Neural progenitor cell (in vitro differentiated cells): ENCODE measurements around the gene UBTD2.
A peak's percentile ranks its signal among the peaks of the same experiment; 100 is the strongest.

Source experiments
- EZH2 ChIP-seq: fragments of 200-600 bp; sonication (generic); IDR thresholded peaks from 2 replicates; pipeline ENCODE4 v1.6.1; 2017; ENCODE audit warnings: antibody characterized with exemption, mild to moderate bottlenecking, moderate library complexity
- TF ChIP-seq, protein P1 (sequence below): fragments of 200-600 bp; sonication (generic); IDR thresholded peaks from 2 replicates; pipeline ENCODE4 v1.5.1; 2017; ENCODE audit warnings: antibody characterized with exemption, mild to moderate bottlenecking

DNA sequence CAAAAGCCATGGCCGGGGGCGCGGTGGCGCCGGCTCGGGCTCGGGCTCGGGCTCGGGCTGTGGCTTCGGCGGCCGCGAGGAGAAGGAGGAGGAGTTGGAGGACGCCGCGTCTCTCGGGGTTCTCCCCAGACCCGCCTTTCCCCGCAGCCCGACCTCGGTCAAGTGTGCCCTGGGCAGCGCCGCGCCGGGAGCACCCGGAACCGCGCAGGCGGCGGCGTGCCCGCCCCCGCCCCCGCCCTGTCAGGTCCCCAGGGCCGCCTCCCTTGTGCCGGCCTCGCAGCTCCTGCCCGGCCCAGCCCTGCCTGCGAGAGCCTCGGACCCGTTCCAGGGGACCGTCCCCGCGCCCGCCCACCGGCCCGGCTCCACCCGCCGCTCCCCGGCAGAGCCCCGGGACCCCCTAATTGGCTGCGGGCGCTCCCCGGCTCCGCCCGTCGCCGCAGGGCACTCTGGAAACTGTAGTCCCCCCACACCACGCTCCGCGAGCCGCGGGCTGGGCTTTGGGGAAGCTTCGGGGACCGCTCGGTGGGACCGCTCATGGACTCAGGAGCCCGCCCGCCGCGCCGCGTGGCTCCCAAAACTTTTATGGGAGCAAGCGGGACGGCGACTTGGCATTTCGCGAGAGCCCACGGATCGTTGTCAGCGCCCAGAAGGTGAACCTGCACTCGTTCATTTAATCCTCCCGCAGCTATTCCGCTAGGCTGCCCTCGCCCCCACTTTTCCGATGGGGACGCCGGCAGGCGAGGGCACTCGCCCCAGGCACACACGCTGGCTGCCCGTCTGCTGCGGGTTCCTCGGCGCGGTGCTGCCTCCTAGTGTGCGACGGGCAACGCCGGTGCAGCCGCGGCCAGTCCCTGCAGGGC is 95.3 kb downstream of the UBTD2 start, which contains the start of gene STK10:
- TF ChIP-seq, protein P1, sequence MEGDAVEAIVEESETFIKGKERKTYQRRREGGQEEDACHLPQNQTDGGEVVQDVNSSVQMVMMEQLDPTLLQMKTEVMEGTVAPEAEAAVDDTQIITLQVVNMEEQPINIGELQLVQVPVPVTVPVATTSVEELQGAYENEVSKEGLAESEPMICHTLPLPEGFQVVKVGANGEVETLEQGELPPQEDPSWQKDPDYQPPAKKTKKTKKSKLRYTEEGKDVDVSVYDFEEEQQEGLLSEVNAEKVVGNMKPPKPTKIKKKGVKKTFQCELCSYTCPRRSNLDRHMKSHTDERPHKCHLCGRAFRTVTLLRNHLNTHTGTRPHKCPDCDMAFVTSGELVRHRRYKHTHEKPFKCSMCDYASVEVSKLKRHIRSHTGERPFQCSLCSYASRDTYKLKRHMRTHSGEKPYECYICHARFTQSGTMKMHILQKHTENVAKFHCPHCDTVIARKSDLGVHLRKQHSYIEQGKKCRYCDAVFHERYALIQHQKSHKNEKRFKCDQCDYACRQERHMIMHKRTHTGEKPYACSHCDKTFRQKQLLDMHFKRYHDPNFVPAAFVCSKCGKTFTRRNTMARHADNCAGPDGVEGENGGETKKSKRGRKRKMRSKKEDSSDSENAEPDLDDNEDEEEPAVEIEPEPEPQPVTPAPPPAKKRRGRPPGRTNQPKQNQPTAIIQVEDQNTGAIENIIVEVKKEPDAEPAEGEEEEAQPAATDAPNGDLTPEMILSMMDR = peak; percentile 80
- peak; percentile 44 for TF ChIP-seq EZH2
